B cell (primary cell): Measurements from ENCODE around the gene CCNI2. TPM values are rescaled to one million over a fixed set of nuclear protein-coding genes. Genes with fewer than 3 reads are reported as not detected.

Source experiments
- ATAC-seq: fragments of 200-7000 bp; cut with Tn5 transposase; one replicate; pipeline ENCODE4 v1.10.0; 2021; ENCODE audit warnings: low read depth, mild to moderate bottlenecking, moderate number of reproducible peaks, moderate library complexity
- CTCF ChIA-PET: fragments of 350-600 bp; sonication (Branson Sonifier 250); formaldehyde crosslinking; loops from one replicate; lab custom pipeline; 2021; ENCODE audit warnings: antibody characterized with exemption, inconsistent platforms; lab: Charles Lee
- POLR2A ChIA-PET: fragments of 350-600 bp; sonication (Branson Sonifier 250); formaldehyde crosslinking; loops from one replicate; lab custom pipeline; 2021; ENCODE audit warnings: antibody characterized with exemption; lab: Charles Lee
- DNase-seq: peaks from one replicate; pipeline ENCODE4 v3.0.0; 2013
- H2AFZ ChIP-seq: 2 replicates; pipeline ENCODE4 v1.6.1; 2012; ENCODE audit warnings: mild to moderate bottlenecking, low read depth, low read length; ENCODE audit not compliant: insufficient read depth, poor library complexity, severe bottlenecking
- H3K27ac ChIP-seq, 2 donors: 1 replicate in 1 of 2; 2 replicates in 1 of 2; pipeline ENCODE4 v1.5.1; 2012 to 2013; ENCODE audit warnings: low read length in 2 of 2, mild to moderate bottlenecking in 2 of 2, moderate library complexity in 1 of 2
- H3K27me3 ChIP-seq, 4 experiments: fragments of 200-600 bp in 1 of 4; sonication (generic) in 1 of 4; replicated peaks in 1 of 4; 1 replicate in 2 of 4; 2 replicates in 2 of 4; pipeline versions ENCODE4 v1.6.1 to v1.7.0; 2013 to 2016; ENCODE audit warnings: low read length in 3 of 4, mild to moderate bottlenecking in 2 of 4, mixed read lengths in 1 of 4, moderate library complexity in 1 of 4; ENCODE audit not compliant: insufficient read depth in 4 of 4, control insufficient read depth in 3 of 4; ENCODE audit errors: control extremely low read depth in 1 of 4
- H3K36me3 ChIP-seq, 2 experiments: replicated peaks in 1 of 2; 1 replicate in 1 of 2; 2 replicates in 1 of 2; pipeline versions ENCODE4 v1.6.1 to v1.7.1; 2013; ENCODE audit warnings: low read length in 1 of 2; ENCODE audit not compliant: insufficient read depth in 2 of 2, control insufficient read depth in 1 of 2; ENCODE audit errors: control extremely low read depth in 1 of 2, extremely low read depth in 1 of 2
- H3K4me1 ChIP-seq, 2 donors: fragments of 200-600 bp in 1 of 2; sonication (generic) in 1 of 2; 1 replicate in 1 of 2; 2 replicates in 1 of 2; pipeline versions ENCODE4 v1.5.1 to v1.6.1; 2013 to 2017; ENCODE audit warnings: low read length in 2 of 2; ENCODE audit not compliant: control insufficient read depth in 2 of 2, insufficient read depth in 2 of 2
- H3K4me2 ChIP-seq: replicated peaks from 2 replicates; pipeline ENCODE3; 2012; ENCODE audit warnings: mild to moderate bottlenecking, low read depth, low read length; ENCODE audit not compliant: poor library complexity, severe bottlenecking
- H3K4me3 ChIP-seq, 5 experiments: fragments of 200-600 bp in 1 of 5; sonication (generic) in 1 of 5; 1 replicate in 3 of 5; 2 replicates in 2 of 5; pipeline versions ENCODE4 v1.5.1 to v1.7.0; 2011 to 2016; ENCODE audit warnings: low read length in 4 of 5, mild to moderate bottlenecking in 4 of 5, low read depth in 2 of 5, control low read depth in 1 of 5, moderate library complexity in 1 of 5; ENCODE audit not compliant: insufficient read depth in 1 of 5; ENCODE audit errors: control extremely low read depth in 1 of 5, extremely low read depth in 1 of 5
- H3K79me2 ChIP-seq: fragments of 200-600 bp; sonication (generic); one replicate; pipeline ENCODE4 v1.6.0; 2016; ENCODE audit warnings: low read length; ENCODE audit not compliant: control insufficient read depth, insufficient read depth
- H3K9ac ChIP-seq: fragments of 200-600 bp; sonication (generic); 2 replicates; pipeline ENCODE4 v1.6.1; 2017; ENCODE audit warnings: mild to moderate bottlenecking, low read length, moderate library complexity
- H3K9me3 ChIP-seq, 3 donors: one replicate each; pipeline versions ENCODE4 v1.6.1 to v1.7.1; 2013; ENCODE audit warnings: low read length in 2 of 3; ENCODE audit not compliant: control insufficient read depth in 2 of 3, insufficient read depth in 1 of 3; ENCODE audit errors: control extremely low read depth in 1 of 3
- H4K20me1 ChIP-seq: 2 replicates; pipeline ENCODE4 v1.6.0; 2012; ENCODE audit warnings: mild to moderate bottlenecking, low read length; ENCODE audit not compliant: insufficient read depth, control insufficient read depth, poor library complexity, severe bottlenecking
- H3K27ac Mint-ChIP-seq: one replicate; pipeline ENCODE4 v1.8.0; 2021; ENCODE audit warnings: mixed read lengths
- H3K27me3 Mint-ChIP-seq: one replicate; pipeline ENCODE4 v1.8.0; 2021; ENCODE audit warnings: mixed read lengths
- H3K4me1 Mint-ChIP-seq: one replicate; pipeline ENCODE4 v1.8.0; 2021; ENCODE audit warnings: mixed read lengths
- H3K4me3 Mint-ChIP-seq: one replicate; pipeline ENCODE4 v1.8.0; 2021; ENCODE audit warnings: mixed read lengths
- H3K9me3 Mint-ChIP-seq: one replicate; pipeline ENCODE4 v1.8.0; 2022; ENCODE audit warnings: mixed read lengths; ENCODE audit not compliant: insufficient read depth
- CTCF ChIP-seq: fragments of 200-600 bp; IDR thresholded peaks from one replicate; pipeline ENCODE4 v1.8.0; 2022; ENCODE audit warnings: antibody characterized with exemption, mild to moderate bottlenecking
- EZH2 ChIP-seq: IDR thresholded peaks from 2 replicates; pipeline ENCODE4 v1.6.1; 2012; ENCODE audit warnings: borderline replicate concordance, low read depth, mild to moderate bottlenecking, moderate library complexity, low read length; ENCODE audit not compliant: insufficient read depth, poor library complexity, severe bottlenecking
- WGBS: methylation state at CpG from one replicate; pipeline ENCODE4 v1.1.5; 2013; ENCODE audit warnings: missing lambda C conversion rate; ENCODE audit not compliant: insufficient coverage; 5-methylcytosine and 5-hydroxymethylcytosine counted together
- intact Hi-C: fragments of 100-400 bp; cut with micrococcal nuclease; formaldehyde crosslinking; loops from one replicate; pipeline ENCODE4 v1.10.0; 2022
- polyA plus RNA-seq: library from polyadenylated mRNA; depleted of rRNA; stranded (reverse); fragments of >200 nt; gene quantifications from 2 replicates; pipeline ENCODE4 v1.2.3, GENCODE V29; 2012
- total RNA-seq, 2 donors: library from RNA; stranded (reverse); fragments of 120-200 nt in 1 of 2; gene quantifications; 1 replicate in 1 of 2; 2 replicates in 1 of 2; pipeline versions ENCODE4 v1.2.3 to v1.2.4, GENCODE V29; 2013 to 2022

The CCNI2 gene
- total and polyA plus RNA-seq, 2 donors (not counting 1 experiment from before 2014, with no cell fraction given): 0.39 to 2.0 TPM

GRCh38 chr5:132756542-132756941 lies 9.3 kb downstream of the CCNI2 start:
- Mint-ChIP-seq H3K4me3 (no peak overlapping the region), H3K27me3 (no peaks in the 10 kb centered on the region), H3K27ac (no peak overlapping the region), H3K4me1 (peaks cover 4% of the 10 kb centered on the region), H3K9me3 (no peaks in the 10 kb centered on the region)
- Histone ChIP-seq H3K79me2 (no peaks in the 10 kb centered on the region), H4K20me1 (no peaks in the 10 kb centered on the region), H3K27me3 (no peaks in the 10 kb centered on the region), H3K4me1 (no peaks in the 10 kb centered on the region), H3K4me3 (no peak overlapping the region), H3K4me2 (no peak overlapping the region), H3K27ac (no peak overlapping the region), H3K36me3 (no peaks in the 10 kb centered on the region), H2AFZ (no peak overlapping the region), H3K9me3 (no peaks in the 10 kb centered on the region), H3K9ac (no peak overlapping the region)
- no peak for ATAC-seq
- DNase-seq: no peak
- TF ChIP-seq CTCF: no peak
- no peak for TF ChIP-seq EZH2
- CTCF ChIA-PET: interaction anchor here (1.2 to 1.3 kb wide), 2 partner anchors 10 to 64 kb away, joined by 3 to 5 read pairs; partner anchors contain the start of gene CCNI2
- intact Hi-C loops: no loop called here
- 98% methylated on average over 5 of the region's 5 CpGs for WGBS
- POLR2A ChIA-PET: no interaction called here

GRCh38 chr5:132758451-132758850 lies 11.2 kb downstream of the CCNI2 start:
- Mint-ChIP-seq H3K27ac (no peak overlapping the region), H3K9me3 (no peaks in the 10 kb centered on the region), H3K27me3 (no peaks in the 10 kb centered on the region), H3K4me1 (no peaks in the 10 kb centered on the region), H3K4me3 (no peak overlapping the region)
- ChIA-PET CTCF (no interaction called here), POLR2A (no interaction called here)
- TF ChIP-seq EZH2 (no peak), CTCF (no peak)
- H3K36me3 ChIP-seq: no peaks in the 10 kb centered on the region
- no peaks in the 10 kb centered on the region for H3K27me3 ChIP-seq
- H3K4me1 ChIP-seq: no peaks in the 10 kb centered on the region
- H3K9ac ChIP-seq: no peak overlapping the region
- H3K9me3 ChIP-seq: no peaks in the 10 kb centered on the region
- 98% methylated on average over 11 of the region's 13 CpGs for WGBS
- H3K4me3 ChIP-seq: no peak overlapping the region
- no peak overlapping the region for H3K4me2 ChIP-seq
- H4K20me1 ChIP-seq: no peaks in the 10 kb centered on the region
- ATAC-seq (no peak), DNase-seq (no peak)
- intact Hi-C loops: no loop called here
- H2AFZ ChIP-seq: no peak overlapping the region
- H3K27ac ChIP-seq: no peak overlapping the region
- H3K79me2 ChIP-seq: no peaks in the 10 kb centered on the region
